OCI-LY3 (cell line): Measurements from ENCODE around the gene TSPAN7.

Experiments used
- EZH2phosphoT487 ChIP-seq: fragments of 200-600 bp; shearing (Covaris generic); IDR thresholded peaks from 2 replicates; pipeline ENCODE4 v1.6.1; 2018; ENCODE audit warnings: antibody characterized with exemption, mixed run types, low read depth
- TF ChIP-seq, protein P1 (sequence below): fragments of 200-600, 300-600 bp; sonication (generic); IDR thresholded peaks from 2 replicates; pipeline ENCODE4 v1.5.1; 2014; ENCODE audit warnings: antibody characterized with exemption, low read length, low read depth

DNA sequence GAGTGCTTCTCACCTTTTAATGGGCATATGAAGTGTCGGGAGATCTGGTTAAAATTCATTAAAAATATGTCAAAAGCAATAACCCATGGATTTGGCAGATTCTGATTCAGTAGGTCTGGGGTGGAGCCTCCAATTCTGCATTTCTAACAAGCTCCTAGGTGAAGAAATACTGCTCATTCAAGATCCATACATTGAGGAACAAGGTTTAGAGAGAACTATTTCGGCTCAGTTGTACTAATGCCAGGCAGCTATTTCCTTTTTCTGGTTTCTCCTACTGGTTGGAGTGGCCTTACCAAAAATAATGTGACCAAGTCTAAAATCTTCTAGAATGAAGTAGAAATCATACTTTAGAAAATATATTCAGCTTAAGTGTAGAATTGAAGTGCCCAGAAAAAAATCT, 117.5 kb downstream of the TSPAN7 start:
- TF ChIP-seq, protein P1, sequence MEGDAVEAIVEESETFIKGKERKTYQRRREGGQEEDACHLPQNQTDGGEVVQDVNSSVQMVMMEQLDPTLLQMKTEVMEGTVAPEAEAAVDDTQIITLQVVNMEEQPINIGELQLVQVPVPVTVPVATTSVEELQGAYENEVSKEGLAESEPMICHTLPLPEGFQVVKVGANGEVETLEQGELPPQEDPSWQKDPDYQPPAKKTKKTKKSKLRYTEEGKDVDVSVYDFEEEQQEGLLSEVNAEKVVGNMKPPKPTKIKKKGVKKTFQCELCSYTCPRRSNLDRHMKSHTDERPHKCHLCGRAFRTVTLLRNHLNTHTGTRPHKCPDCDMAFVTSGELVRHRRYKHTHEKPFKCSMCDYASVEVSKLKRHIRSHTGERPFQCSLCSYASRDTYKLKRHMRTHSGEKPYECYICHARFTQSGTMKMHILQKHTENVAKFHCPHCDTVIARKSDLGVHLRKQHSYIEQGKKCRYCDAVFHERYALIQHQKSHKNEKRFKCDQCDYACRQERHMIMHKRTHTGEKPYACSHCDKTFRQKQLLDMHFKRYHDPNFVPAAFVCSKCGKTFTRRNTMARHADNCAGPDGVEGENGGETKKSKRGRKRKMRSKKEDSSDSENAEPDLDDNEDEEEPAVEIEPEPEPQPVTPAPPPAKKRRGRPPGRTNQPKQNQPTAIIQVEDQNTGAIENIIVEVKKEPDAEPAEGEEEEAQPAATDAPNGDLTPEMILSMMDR = no peak
- no peak for TF ChIP-seq EZH2phosphoT487
